Measurements from ENCODE around the gene GRPEL2.
"Not testable (repeated sequence)": the region's sequence is repeated elsewhere in the genome, so short reads cannot be mapped to it uniquely, and the experiment has no call there.

Gene GRPEL2

DNA sequence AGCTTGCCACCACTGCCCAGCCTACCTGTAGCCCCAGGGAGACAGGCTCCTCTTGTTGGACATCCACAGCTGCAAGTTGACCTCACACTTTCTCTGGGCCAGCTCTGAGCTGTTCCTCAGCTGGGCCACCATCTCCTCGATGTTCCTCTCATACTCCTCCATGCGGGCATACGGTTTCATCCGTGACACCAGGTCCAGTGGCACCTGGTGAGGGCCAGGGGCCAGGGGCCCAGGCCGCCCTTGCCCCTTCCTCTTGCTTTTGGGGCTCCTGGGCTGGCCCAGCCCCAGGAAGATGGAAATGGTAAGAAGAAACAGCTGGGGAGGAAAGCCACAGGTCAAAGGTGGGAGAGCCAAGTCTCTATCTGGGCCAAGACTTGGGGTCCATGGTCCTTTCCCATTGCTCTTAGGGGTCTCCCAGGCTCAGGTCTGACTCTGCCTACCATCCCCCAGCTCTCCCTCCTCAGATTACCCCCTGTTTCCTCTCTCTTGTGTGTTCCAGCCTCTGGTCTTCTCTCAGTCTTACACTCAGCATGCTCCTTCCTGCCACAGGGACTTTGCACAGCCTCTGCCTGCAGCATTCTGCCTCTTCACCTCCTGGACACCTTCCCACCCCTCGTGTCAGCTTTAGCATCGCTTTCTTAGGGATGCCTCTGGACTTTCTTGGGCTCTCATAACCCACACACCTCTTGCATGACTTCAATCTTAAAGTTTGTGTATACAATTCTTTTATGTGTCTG lies 31.6 kb downstream of the GRPEL2 start:
- DNase-seq (ENCODE audit: low read depth in 2 of 2): no peak

DNA sequence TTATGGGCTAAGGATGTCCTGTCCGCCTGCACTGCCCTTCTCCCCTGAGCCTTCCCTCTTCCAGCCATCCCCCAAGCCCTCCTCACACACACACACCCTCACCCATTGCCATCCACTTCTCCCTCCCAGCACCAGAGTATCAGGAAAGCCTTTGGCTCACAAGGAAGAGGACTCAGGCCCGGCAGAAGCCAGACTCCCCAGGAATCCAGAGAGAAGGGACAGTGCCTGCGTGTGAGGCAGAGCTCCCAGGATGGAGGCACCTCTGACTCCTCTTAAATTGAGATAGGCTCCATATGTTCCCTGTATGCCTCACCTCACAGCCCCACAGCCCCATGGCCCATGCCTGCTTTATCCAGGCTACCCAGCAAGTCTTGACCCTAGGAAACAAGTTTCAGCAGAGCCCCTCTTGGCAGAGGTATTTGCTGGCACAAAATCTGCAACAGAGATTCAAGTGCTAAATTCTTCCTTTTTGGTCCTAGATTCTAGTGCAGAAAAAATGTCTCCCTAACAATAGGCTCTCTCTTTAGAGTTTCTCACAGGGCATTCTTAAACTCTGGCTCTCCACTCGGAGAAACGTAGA lies 33.0 kb downstream of the GRPEL2 start:
- DNase-seq (ENCODE audit: low read depth in 2 of 2): no peak

DNA sequence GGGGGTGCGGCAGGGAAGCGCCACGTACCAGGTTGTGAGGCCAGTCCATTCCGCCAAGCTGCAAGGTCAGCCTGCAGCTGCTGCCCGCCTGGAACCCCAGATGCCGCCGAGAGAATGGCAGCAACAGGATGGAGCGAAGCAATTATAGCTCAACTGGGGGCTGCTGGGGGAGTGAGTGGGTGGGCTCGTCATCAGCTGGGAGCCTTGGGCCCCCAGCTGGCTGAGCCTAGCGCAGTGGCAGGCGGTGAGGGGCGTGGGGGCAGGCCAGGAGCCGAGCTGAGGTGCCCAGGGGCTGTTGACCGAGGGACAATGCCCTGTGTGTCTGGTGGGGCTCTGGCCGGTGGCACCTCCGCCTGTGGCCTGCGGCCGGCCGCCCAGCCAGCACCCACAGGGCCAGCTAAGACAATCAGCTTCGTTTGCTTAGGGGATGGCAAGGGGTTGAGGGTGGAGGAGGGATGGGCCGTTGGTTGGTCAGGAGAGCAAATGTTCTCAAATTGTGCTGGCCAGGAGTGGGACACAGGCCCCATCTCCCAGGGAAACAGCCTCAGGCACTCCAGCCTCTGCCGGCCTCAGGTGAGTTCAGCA lies 34.0 kb downstream of the GRPEL2 start, which contains the start of gene IL17B:
TSS of gene IL17B (minus strand) at position 116 of the 585 bp plus-strand sequence. CDS start at position 49, 67 bp downstream.
- no peak for DNase-seq (ENCODE audit: low read depth in 2 of 2)

DNA sequence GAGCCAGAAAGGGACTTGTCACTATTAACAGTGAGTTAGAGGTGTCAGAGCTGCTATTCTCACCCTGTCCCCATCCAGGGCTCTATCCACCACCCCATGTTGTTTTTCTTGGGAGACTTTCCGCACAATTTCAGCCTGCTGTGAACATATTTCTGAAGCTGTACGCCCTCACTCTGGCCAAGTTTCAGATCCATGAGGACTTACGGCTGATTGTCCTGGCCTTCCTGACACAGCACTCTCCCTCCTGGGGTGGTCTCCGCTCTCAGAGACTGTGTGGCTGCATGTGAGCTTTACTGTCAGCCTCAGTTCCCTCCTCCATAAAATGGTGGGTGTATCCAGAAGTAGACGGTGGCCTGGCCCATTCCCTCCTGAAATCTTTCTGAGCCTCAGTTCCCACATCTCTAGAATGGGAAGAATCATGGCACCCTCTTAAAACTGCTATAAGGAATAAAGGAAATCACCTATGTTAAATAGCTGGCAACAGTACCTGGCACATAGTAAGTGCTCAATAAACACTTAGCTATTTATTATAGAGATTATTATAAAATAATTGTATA lies 34.6 kb downstream of the GRPEL2 start:
- DNase-seq (ENCODE audit: low read depth in 2 of 2): no peak

DNA sequence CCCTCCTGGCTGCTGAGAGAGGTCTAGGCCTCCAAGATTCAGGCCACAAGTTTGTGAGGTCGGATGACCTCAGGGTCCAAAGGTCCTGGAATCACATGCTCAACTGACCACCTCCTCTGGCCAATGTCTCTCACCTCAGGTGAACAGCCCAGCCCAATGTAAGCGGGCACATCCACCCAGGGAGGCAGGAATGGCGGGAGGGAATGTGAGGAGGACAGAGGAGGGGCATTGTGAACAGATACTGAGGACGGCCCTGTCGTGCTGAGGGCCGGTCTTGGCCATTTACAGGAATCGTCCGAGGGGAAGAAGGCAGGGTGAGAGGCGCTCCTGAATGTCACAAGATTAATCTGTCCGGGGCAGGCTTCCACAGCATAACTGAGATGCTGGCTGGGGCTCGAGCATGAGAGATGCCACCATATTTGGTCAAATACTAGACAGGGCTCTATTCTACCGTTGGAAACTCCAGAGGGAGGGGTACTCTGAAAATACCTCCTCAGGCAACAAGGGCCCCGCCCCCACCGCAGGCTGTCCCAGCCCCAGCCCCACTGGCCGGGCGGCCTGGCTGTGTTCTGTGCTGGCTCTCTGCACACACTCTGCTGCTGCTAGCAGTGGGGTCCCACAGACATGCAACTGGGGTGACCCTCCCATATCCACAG lies 35.3 kb downstream of the GRPEL2 start:
- no peak for DNase-seq (ENCODE audit: low read depth in 2 of 2)

DNA sequence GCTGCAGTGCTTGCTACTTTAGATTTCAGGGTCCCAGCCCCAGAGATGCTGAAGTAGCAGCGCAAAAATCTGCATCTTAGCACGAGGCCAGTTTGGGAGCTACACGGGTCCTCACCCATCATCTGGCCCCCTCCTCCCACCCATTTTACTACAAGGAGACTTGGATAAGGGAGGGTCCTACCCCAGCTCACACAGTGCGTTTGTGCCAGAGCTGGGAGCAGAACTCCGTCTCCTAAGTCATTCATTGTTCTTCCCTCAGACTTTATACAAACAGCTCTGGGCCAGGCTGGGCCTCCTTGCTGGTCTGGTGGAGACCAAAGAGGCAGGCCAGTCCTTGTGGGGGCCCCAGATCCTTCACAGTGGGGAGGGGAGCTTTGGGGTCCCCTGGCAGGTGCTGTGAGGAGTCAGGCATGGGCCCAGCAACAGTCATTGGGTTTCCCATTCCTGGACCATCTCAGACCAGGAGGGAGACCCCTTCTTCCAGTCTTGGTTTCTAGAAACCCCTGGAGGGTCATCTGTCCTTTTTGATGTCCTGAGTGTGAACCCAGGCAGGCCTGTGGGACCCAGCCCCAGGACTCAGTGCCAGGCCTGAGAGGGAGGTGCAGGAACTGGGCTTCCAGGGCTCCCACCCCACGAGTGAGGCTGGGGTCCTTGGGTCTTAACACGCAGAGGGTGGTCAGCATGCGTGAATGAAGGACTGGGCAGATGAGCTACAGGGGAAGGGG lies 36.1 kb downstream of the GRPEL2 start:
- no peak for DNase-seq (ENCODE audit: low read depth in 2 of 2)

DNA sequence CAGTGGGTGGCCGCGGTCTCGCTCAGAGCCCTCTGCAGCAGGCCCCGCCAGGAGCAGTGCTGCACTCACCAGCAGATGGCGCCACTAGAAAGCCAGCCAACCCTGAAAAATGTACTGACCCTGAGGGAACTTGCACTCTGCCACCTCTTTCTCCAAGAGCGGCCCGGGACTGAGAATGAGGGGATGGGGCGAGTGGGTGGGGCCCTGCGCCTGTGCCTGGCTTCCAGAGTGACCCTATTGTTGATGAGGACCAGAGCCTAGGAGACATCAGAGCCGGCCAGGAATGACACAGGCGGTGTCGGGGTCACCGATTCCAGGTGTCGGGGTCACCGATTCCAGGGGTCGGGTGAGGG lies 36.7 kb downstream of the GRPEL2 start:
- DNase-seq (ENCODE audit: low read depth in 2 of 2): peak; percentile 58 to 65

DNA sequence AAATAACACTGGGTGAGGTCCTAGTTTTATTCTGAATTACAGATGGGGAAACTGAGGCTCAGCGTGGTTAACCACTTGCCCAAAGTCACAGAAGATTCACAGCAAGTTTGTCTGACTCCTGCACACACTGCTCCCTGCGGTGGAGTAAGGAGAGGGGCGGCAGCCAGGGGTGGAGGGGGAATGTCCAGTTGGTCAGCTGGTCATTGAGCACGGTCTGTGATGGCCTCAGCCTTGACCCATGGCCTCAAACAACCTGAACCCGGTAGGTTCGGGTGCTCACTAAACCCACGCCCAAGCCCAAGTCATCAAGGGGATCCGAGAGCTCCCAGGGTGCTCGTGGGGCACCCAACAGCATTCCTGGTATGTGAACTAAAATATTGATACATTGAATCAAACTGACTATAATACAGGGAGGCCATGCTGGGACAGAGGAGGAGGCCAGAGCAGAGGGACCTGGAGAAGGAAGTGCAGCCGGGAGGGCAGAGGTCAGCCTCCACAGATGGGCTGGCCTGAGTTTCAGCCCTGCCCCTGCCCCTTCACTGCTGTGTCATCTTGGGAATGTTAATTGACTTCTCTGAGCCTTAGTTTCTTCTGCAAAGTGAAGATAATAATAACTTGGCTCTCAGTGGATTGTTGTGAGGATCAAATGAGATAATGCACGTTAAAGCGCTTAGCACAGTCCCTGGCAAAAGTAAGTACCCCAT lies 37.4 kb downstream of the GRPEL2 start:
- DNase-seq (ENCODE audit: low read depth in 2 of 2): no peak

DNA sequence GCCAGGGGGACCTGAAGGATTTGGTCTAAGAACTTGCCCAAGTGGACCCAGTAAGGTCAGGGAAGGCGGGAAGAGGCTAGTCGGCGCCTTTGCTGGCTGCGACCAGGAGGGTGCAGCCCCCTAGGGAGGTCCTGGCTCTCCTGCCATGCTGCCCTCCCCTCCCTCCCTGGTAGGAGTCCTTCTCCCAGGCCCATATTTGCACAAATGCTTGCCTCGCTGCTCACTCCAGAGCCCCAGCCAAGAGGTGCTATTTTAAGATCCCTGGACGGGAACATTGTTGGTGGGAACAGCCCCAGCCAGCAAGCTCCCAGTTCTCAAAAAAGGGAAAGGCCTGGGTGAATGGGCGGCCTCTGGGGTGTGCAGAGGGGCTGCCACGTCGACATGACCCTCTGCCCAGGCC lies 38.1 kb downstream of the GRPEL2 start:
- no peak for DNase-seq (ENCODE audit: low read depth in 2 of 2)

DNA sequence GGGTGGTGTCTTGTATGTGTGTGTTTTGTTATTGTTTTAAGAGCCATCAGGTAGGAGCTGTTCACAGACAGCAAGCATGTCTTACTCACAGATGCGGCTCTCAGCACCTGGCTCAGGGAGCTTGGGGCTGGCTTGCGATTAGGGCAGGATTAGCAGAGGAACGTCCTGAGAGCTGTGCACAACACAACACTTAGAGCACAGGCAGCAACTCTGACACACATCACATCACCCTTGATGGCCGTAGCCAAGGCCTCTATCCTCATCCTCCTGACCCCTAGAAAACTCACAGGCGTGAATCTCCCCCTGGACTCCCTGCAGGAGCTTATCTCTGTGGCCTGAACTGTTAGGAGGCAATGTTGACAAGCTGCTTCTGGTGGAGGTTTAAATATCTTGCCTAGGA lies 40.9 kb downstream of the GRPEL2 start:
- no peak for DNase-seq (ENCODE audit: low read depth in 2 of 2)

DNA sequence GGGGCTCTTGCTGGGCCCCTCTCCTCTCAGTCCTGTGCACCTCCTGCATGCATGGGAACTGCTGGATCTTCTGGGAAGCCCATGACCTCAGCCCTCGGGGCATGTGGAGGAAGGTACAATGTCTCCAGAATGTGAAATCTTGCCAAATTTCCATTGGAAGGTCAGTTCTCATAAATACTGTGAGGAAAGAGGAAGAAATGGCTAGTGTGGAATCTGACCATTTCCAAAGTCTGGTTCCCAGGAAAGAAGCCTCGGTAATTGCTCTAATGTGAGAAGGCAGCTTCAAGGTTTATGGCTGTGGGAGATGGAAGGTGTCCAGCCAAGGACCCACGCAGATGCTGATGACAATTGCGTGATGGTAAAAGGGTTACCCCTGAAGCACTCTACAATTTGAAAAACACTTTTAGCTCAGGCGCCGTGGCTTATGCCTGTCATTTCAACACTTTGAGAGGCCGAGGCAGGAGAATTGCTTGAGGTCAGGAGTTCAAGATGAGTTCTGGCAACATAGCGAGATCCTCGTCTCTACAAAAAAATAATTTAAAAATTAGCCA lies 41.9 kb downstream of the GRPEL2 start:
- DNase-seq (ENCODE audit: low read depth in 2 of 2): no peak

DNA sequence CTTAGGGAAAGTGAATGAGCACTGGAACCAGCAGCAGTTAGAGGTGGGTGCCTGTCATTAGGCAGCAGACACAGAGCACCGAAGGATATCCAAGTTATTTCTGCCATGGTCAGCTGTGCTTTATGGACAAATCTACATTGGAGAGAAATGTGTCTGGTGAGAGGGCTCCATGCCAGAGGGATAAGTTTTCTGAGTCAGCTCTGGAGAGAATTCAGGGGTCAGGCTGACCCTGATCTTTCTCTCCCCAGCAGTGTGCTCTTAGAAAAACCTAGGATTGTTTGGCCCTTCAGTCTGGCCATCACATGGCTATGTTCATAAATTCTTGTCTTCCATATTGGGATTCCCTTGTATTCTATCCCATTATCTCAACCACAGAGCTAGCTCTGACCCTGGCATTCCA lies 42.7 kb downstream of the GRPEL2 start:
- no peak for DNase-seq (ENCODE audit: low read depth in 2 of 2)

DNA sequence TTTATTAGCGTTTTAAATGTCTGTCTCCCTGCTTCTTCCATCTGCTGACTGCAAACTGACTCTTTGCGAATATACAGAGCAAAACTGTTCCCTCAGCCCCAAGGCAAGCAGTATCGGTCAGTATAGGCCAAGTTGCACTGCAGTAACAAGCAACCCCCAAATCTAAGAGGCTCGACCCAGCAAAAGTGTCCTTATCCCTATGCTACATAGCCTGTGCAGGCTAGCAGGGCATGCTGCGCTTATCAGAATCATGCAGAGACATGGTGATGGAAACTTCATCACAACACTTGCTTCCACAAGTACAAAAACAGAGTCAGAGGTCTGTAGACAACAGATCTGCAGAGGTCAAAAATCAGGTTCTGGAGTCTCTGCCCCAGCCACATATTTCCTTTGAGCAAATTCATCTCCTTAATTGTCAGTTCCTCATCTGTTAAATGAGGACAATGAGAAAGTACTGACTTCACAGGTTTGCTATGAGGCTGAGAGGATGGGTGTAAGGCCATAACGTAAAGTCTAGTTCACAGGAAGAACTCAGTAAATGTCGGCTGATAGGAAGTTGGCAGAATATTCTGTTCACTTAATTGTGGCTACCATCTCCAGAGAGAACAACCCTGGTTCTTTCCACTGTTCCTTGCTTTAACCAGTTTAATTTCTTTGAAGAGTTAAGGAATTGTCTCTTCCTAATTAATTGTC lies 43.3 kb downstream of the GRPEL2 start:
- no peak for DNase-seq (ENCODE audit: low read depth in 2 of 2)

DNA sequence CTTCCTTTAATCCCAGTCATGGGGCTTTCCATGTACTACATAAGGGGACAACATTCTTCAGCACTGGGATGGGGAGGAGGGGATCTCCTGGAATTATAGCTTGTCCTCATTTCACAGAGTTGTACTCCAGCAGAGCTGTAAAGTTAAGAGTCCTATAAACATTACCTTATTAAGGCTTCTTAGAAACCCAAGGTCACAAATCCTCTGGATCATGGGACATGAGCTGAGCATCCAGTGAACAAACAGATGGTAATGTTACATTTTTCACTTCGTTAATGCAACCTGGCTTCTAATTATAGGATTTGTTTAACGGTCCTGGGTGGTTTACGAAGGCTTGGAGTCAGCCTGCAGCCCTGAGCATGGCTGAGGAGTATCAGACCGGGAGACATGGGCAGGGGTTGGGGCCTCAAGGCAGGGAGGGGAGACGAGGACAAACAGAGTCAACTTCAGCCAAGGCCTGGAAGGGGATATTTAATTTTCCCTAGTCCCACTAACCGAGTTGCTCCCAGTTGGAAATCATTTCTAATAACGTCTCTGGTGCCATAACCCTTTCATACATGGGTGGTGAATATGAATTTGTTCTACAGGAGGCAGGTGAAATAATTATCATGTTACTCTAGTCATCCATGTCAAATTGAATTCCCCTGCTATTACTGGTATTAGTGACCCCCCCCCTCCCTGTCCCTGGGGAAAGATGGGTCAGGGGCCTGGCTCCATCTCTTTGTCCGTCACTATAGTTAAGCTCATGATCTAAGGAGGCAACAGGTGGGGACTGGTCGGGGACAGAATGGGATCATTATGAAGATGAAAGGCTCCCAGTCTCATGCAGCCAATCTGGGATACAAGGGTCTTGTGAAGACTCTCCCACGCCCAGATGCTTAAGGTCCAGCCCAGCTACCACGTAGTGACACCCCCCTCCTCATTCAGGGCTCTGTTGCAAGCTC lies 44.5 kb downstream of the GRPEL2 start:
- DNase-seq (ENCODE audit: low read depth in 2 of 2): no peak

DNA sequence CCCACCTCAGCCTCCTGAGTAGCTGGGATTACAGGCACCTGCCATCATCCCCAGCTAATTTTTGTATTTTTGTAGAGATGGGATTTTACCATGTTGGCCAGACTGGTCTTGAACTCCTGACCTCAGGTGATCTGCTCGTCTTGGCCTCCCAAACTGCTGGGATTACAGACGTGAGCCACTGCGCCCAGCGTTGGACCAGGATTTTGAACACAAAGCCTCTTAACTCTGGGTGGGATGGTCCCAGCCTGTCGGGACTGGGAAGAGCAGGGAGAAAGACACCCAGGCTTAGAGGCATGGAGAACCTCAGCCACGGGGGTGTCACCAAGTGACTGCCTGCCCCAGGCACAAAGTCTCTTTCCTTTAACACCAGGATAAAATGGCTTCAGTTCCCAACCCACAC lies 45.8 kb downstream of the GRPEL2 start:
- DNase-seq (ENCODE audit: low read depth in 2 of 2): not testable (repeated sequence)

DNA sequence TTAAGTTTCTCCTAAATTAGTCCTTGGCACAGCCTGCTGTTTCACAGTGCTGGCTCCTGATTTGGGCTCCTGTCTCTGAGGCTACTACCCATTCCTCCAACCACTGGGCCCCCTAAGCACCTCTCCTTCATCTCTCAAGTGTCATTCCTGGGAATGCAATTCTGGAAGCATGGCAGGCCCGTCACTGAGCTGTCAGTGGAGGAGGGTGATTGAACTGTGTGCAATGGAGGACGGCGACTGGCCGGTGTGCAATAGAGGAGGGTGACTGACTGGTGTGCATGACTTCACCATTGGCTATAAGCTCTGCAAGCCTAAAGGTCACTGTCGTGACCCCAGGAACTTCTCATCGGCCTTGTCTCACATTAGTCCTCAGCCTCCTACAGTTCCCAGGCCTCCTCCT lies 46.2 kb downstream of the GRPEL2 start:
- no peak for DNase-seq (ENCODE audit: low read depth in 2 of 2)

DNA sequence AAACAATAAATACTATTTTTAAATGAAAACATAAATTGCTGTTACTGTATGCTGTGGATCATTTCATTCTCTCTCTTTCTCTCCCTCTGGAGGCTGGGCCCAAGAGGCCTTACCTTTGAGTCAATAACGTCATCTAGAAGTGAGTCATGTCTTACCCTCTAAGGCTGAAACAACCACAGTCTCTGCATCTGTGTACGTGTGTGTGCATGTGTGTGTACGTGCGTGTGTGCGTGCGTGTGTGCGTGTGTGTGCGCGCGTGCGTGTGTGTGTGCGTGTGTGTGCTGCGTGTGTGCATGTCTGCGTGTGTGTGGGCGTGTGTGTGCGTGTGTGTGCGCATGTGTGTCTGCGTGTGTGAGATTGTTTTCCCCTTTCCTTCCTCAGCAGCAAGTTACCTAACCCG lies 47.4 kb downstream of the GRPEL2 start:
- no peak for DNase-seq (ENCODE audit: low read depth in 2 of 2)

DNA sequence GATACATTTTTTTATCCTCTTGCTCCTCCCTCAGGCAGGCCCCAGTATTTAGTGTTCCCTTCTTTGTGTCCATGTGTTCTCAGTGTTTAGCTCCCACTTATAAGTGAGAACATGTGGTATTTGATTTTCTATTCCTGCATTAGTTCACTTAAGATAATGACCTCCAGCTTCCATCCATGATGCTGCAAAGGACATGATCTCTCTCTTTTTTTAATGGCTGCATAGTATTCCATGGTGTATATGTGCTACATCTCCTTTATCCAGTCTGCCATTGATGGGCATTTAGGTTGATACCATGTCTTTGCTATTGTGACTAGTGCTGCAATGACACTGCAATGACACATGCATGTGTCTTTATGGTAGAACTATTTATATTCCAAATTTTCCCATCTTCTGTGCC lies 49.7 kb downstream of the GRPEL2 start:
- not testable (repeated sequence) for DNase-seq (ENCODE audit: low read depth in 2 of 2)

DNA sequence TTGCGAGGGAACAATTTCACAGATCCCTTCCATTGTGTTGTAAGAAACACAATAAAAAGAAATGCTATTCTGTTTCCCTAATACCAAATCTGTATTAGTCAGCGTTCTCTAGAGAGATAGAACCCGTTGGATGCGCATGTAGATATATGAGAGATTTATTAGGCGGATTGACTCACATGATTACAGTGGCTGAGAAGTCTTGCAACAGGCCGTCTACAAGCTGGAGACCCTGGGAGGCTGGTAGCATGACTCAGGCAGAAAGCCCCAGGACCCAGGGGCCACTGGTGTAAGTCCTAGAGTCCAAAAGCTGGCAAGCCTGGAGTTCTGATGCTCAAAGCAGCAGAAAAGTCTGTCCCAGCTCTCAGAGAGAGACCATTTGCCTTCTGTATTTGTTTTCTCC lies 52.2 kb downstream of the GRPEL2 start:
- DNase-seq (ENCODE audit: low read depth in 2 of 2): no peak
